ENCODE measurements around the gene RPS16. TPM values are rescaled to one million over a fixed set of nuclear protein-coding genes. Genes with fewer than 3 reads are reported as not detected.

The RPS16 gene
- polyA plus RNA-seq, 3 donors, result 689 to 2,619 (median 1,038) TPM

GRCh38 chr19:39433480-39434079 is 2.2 kb downstream of the RPS16 start:
- WGBS (ENCODE audit: insufficient coverage), result no CpG with 5 or more reads among the region's 8 CpGs
- Mint-ChIP-seq H3K9me3 (peaks cover 0 to 3% (median 0%) of the 10 kb centered on the region in 7 donors), H3K4me1 (peaks cover 41% of the 10 kb centered on the region), H3K4me3 (no peak overlapping the region), H3K27me3 (ENCODE audit: low read depth in 3 of 3) (peaks cover 8 to 15% (median 9%) of the 10 kb centered on the region in 3 donors), H3K36me3 (peaks cover 28 to 30% of the 10 kb centered on the region in 2 donors), H3K27ac (peak overlapping the region; percentile 73 to 99 (median 86))
- peak overlapping the region in 1 of 2 donors; percentile 89 for H3K27ac ChIP-seq (ENCODE audit: low read depth in 1 of 2, low read length in 2 of 2)
- H3K27me3 ChIP-seq (ENCODE audit: control insufficient read depth in 2 of 2, insufficient read depth in 2 of 2, low read length in 2 of 2), result peaks cover 0 to 6% of the 10 kb centered on the region in 2 donors
- H3K79me2 ChIP-seq (ENCODE audit: insufficient read depth, low read length), result peaks cover 32% of the 10 kb centered on the region
- peaks cover 39 to 47% of the 10 kb centered on the region in 2 donors for H3K4me1 ChIP-seq (ENCODE audit: control insufficient read depth in 1 of 2, insufficient read depth in 2 of 2, low read length in 2 of 2)
- no peak overlapping the region for H3K9ac ChIP-seq (ENCODE audit: insufficient read depth, low read length, poor library complexity, severe bottlenecking)
- no peak overlapping the region for H2AFZ ChIP-seq (ENCODE audit: insufficient read depth, low read depth, low read length, poor library complexity, severe bottlenecking)
- peaks cover 19% of the 10 kb centered on the region for H4K20me1 ChIP-seq (ENCODE audit: insufficient read depth, low read length)
- TF ChIP-seq, protein P1, sequence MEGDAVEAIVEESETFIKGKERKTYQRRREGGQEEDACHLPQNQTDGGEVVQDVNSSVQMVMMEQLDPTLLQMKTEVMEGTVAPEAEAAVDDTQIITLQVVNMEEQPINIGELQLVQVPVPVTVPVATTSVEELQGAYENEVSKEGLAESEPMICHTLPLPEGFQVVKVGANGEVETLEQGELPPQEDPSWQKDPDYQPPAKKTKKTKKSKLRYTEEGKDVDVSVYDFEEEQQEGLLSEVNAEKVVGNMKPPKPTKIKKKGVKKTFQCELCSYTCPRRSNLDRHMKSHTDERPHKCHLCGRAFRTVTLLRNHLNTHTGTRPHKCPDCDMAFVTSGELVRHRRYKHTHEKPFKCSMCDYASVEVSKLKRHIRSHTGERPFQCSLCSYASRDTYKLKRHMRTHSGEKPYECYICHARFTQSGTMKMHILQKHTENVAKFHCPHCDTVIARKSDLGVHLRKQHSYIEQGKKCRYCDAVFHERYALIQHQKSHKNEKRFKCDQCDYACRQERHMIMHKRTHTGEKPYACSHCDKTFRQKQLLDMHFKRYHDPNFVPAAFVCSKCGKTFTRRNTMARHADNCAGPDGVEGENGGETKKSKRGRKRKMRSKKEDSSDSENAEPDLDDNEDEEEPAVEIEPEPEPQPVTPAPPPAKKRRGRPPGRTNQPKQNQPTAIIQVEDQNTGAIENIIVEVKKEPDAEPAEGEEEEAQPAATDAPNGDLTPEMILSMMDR (IDR thresholded peaks at IDR 0.05), result no peak
- no peak for DNase-seq
- H3K4me2 ChIP-seq (replicated peaks; ENCODE audit: extremely low read depth, low read length, poor library complexity, severe bottlenecking), result peak overlapping the region; percentile 3
- intact Hi-C loops (cut with micrococcal nuclease), result no loop called here
- no peaks in the 10 kb centered on the region for H3K9me3 ChIP-seq (replicated peaks in 1 of 2; ENCODE audit: control insufficient read depth in 1 of 2, insufficient read depth in 1 of 2, low read length in 2 of 2)
- peak overlapping the region in 1 of 3 experiments; percentile 95 for H3K4me3 ChIP-seq (replicated peaks in 1 of 3; ENCODE audit: low read depth in 2 of 3, low read length in 3 of 3)
- H3K36me3 ChIP-seq (replicated peaks in 1 of 2; ENCODE audit: control insufficient read depth in 1 of 2, insufficient read depth in 2 of 2, low read length in 2 of 2), result peaks cover 24 to 30% of the 10 kb centered on the region in 2 donors

- Histone ChIP-seq H3K27ac (ENCODE audit: low read depth in 1 of 2, low read length in 2 of 2) (peak overlapping the region; percentile 7 to 89), H3K27me3 (ENCODE audit: control insufficient read depth in 2 of 2, insufficient read depth in 2 of 2, low read length in 2 of 2) (peaks cover 0 to 8% of the 10 kb centered on the region in 2 donors), H3K9me3 (replicated peaks in 1 of 2; ENCODE audit: control insufficient read depth in 1 of 2, insufficient read depth in 1 of 2, low read length in 2 of 2) (no peaks in the 10 kb centered on the region), H3K4me3 (replicated peaks in 1 of 3; ENCODE audit: low read depth in 2 of 3, low read length in 3 of 3) (no peak overlapping the region), H2AFZ (ENCODE audit: insufficient read depth, low read depth, low read length, poor library complexity, severe bottlenecking) (no peak overlapping the region), H3K79me2 (ENCODE audit: insufficient read depth, low read length) (peaks cover 32% of the 10 kb centered on the region), H3K4me2 (replicated peaks; ENCODE audit: extremely low read depth, low read length, poor library complexity, severe bottlenecking) (no peak overlapping the region), H3K9ac (ENCODE audit: insufficient read depth, low read length, poor library complexity, severe bottlenecking) (no peak overlapping the region), H4K20me1 (ENCODE audit: insufficient read depth, low read length) (peaks cover 19% of the 10 kb centered on the region), H3K4me1 (ENCODE audit: control insufficient read depth in 1 of 2, insufficient read depth in 2 of 2, low read length in 2 of 2) (peaks cover 39 to 47% of the 10 kb centered on the region in 2 donors), H3K36me3 (replicated peaks in 1 of 2; ENCODE audit: control insufficient read depth in 1 of 2, insufficient read depth in 2 of 2, low read length in 2 of 2) (peaks cover 24 to 30% of the 10 kb centered on the region in 2 donors)
- Mint-ChIP-seq H3K4me1 (peaks cover 41% of the 10 kb centered on the region), H3K27ac (peak overlapping the region; percentile 79 to 99 (median 98)), H3K4me3 (no peak overlapping the region), H3K27me3 (ENCODE audit: low read depth in 3 of 3) (peaks cover 8 to 13% (median 12%) of the 10 kb centered on the region in 3 donors), H3K36me3 (peaks cover 28 to 30% of the 10 kb centered on the region in 2 donors), H3K9me3 (peaks cover 0 to 3% (median 0%) of the 10 kb centered on the region in 7 donors)
- intact Hi-C loops (cut with micrococcal nuclease), result no loop called here
- 100% methylated on average over 4 of the region's 8 CpGs for WGBS (ENCODE audit: insufficient coverage)
- TF ChIP-seq, protein P1 (IDR thresholded peaks at IDR 0.05), result no peak
- no peak for DNase-seq
Measured at GRCh38 chr19:39432677-39433025, 3.1 kb downstream of the RPS16 start.
